Endothelial cell (in vitro differentiated cells): ENCODE results near the gene ZSCAN31. TPM values are rescaled to one million over a fixed set of nuclear protein-coding genes. Genes with fewer than 3 reads are reported as not detected.

ENCODE experiments used
- DNase-seq: peaks from one replicate; pipeline ENCODE4 v3.0.0; 2021; ENCODE audit warnings: low spot score
- H3K27ac Mint-ChIP-seq: one replicate; pipeline ENCODE4 v1.8.0; 2021; ENCODE audit warnings: mixed read lengths, inconsistent platforms; ENCODE audit not compliant: unreplicated experiment
- H3K27me3 Mint-ChIP-seq: one replicate; pipeline ENCODE4 v1.8.0; 2021; ENCODE audit warnings: mild to moderate bottlenecking, moderate library complexity, mixed read lengths, inconsistent platforms; ENCODE audit not compliant: unreplicated experiment
- H3K36me3 Mint-ChIP-seq: one replicate; pipeline ENCODE4 v1.8.0; 2021; ENCODE audit warnings: mild to moderate bottlenecking, low read depth, mixed read lengths, inconsistent platforms; ENCODE audit not compliant: unreplicated experiment
- H3K4me1 Mint-ChIP-seq: one replicate; pipeline ENCODE4 v1.8.0; 2021; ENCODE audit warnings: mild to moderate bottlenecking, mixed read lengths, inconsistent platforms; ENCODE audit not compliant: unreplicated experiment
- H3K4me3 Mint-ChIP-seq: one replicate; pipeline ENCODE4 v1.8.0; 2021; ENCODE audit warnings: mild to moderate bottlenecking, mixed read lengths, inconsistent platforms; ENCODE audit not compliant: unreplicated experiment
- H3K9me3 Mint-ChIP-seq: one replicate; pipeline ENCODE4 v1.8.0; 2021; ENCODE audit warnings: mixed read lengths, inconsistent platforms; ENCODE audit not compliant: unreplicated experiment
- CTCF ChIP-seq: fragments of 200-600 bp; sonication (generic); IDR thresholded peaks from one replicate; pipeline ENCODE4 v1.5.0; 2021; ENCODE audit warnings: antibody characterized with exemption; ENCODE audit not compliant: unreplicated experiment
- total RNA-seq: library from RNA; stranded (reverse); fragmentation: NEBNext Ultra II Directional; extraction: Animal tissue kit (Norgen Biotek cat#: 25700); gene quantifications from one replicate; pipeline ENCODE4 v1.2.1, GENCODE V29; 2021; ENCODE audit not compliant: unreplicated experiment

ZSCAN31 gene
- total RNA-seq, 1 donor from 2014 or later: 3.7 TPM

GRCh38 chr6:28343898-28344677 is 8.1 kb upstream of the ZSCAN31 start:
- H3K4me3 Mint-ChIP-seq: no peak overlapping the region
- no peaks in the 10 kb centered on the region for H3K27me3 Mint-ChIP-seq
- no peaks in the 10 kb centered on the region for H3K36me3 Mint-ChIP-seq
- peaks cover 5% of the 10 kb centered on the region for H3K4me1 Mint-ChIP-seq
- H3K9me3 Mint-ChIP-seq: no peaks in the 10 kb centered on the region
- H3K27ac Mint-ChIP-seq: no peak overlapping the region
- no peak for TF ChIP-seq CTCF
- DNase-seq: no peak

GRCh38 chr6:28340310-28341095 is 4.6 kb upstream of the ZSCAN31 start:
- Mint-ChIP-seq H3K36me3 (no peaks in the 10 kb centered on the region), H3K4me3 (no peak overlapping the region), H3K4me1 (no peaks in the 10 kb centered on the region), H3K27me3 (no peaks in the 10 kb centered on the region), H3K9me3 (no peaks in the 10 kb centered on the region), H3K27ac (no peak overlapping the region)
- no peak for DNase-seq
- TF ChIP-seq CTCF: no peak

GRCh38 chr6:28337121-28337520 is 1.2 kb upstream of the ZSCAN31 start:
- DNase-seq: no peak
- Mint-ChIP-seq H3K27me3 (no peaks in the 10 kb centered on the region), H3K27ac (no peak overlapping the region), H3K4me3 (no peak overlapping the region), H3K9me3 (no peaks in the 10 kb centered on the region), H3K4me1 (peaks cover 11% of the 10 kb centered on the region), H3K36me3 (no peaks in the 10 kb centered on the region)
- no peak for TF ChIP-seq CTCF

GRCh38 chr6:28336284-28337120 is 554 bp upstream of the ZSCAN31 start:
- Mint-ChIP-seq H3K27me3 (no peaks in the 10 kb centered on the region), H3K36me3 (no peaks in the 10 kb centered on the region), H3K27ac (no peak overlapping the region), H3K4me3 (no peak overlapping the region), H3K4me1 (peaks cover 11% of the 10 kb centered on the region), H3K9me3 (no peaks in the 10 kb centered on the region)
- no peak for DNase-seq
- no peak for TF ChIP-seq CTCF
